Mesothelial cell of epicardium (in vitro differentiated cells): ENCODE measurements around the gene ANO7. TPM values are rescaled to one million over a fixed set of nuclear protein-coding genes. Genes with fewer than 3 reads are reported as not detected.
"Not testable (repeated sequence)": the region's sequence is repeated elsewhere in the genome, so short reads cannot be mapped to it uniquely, and the experiment has no call there.

Experiments
- DNase-seq, 2 experiments: peaks; one replicate each; pipeline ENCODE4 v3.0.0; 2021; ENCODE audit warnings: low spot score in 2 of 2; ENCODE audit not compliant: unreplicated experiment in 2 of 2
- H3K27ac Mint-ChIP-seq: 2 replicates; pipeline ENCODE4 v1.8.0; 2021; ENCODE audit warnings: mixed read lengths
- H3K27me3 Mint-ChIP-seq: 2 replicates; pipeline ENCODE4 v1.8.0; 2021; ENCODE audit warnings: low read depth, mixed read lengths
- H3K36me3 Mint-ChIP-seq: 2 replicates; pipeline ENCODE4 v1.8.0; 2021; ENCODE audit warnings: mixed read lengths
- H3K4me1 Mint-ChIP-seq: 2 replicates; pipeline ENCODE4 v1.8.0; 2021; ENCODE audit warnings: mixed read lengths
- H3K4me3 Mint-ChIP-seq: 2 replicates; pipeline ENCODE4 v1.8.0; 2021; ENCODE audit warnings: mild to moderate bottlenecking, moderate library complexity, mixed read lengths
- H3K9me3 Mint-ChIP-seq: 2 replicates; pipeline ENCODE4 v1.8.0; 2021; ENCODE audit warnings: mixed read lengths
- total RNA-seq: library from RNA; stranded (reverse); gene quantifications from 3 replicates; pipeline ENCODE4 v1.2.1, GENCODE V29; 2021
- TF ChIP-seq, protein P1 (sequence below): fragments of 200-600 bp; sonication (generic); IDR thresholded peaks from one replicate; pipeline ENCODE4 v1.5.0; 2021; ENCODE audit warnings: antibody characterized with exemption; ENCODE audit not compliant: unreplicated experiment

ANO7 gene
- total RNA-seq, 1 donor from 2014 or later: 4.5 TPM

DNA sequence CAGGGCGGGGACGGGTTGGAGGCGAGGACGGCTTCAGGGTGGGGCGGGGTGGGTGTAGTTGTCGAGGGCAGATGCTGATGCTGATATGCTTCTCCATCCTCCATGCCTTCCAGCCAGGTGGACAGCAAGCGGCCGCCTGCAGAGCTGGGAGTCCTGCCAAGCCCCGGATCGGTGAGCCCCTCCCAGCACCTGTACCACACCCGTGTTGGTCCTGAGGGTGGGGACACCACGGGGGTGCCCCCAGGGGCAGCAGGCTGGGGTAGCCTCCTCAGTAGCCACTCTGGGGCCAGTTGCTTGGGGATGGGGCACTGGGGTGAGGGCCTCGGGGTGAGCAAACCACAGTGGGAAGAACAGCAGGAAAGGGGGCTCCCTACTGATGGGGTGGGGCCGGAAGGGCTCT is 2.6 kb downstream of the ANO7 start:
- H3K36me3 Mint-ChIP-seq: no peaks in the 10 kb centered on the region
- TF ChIP-seq, protein P1, sequence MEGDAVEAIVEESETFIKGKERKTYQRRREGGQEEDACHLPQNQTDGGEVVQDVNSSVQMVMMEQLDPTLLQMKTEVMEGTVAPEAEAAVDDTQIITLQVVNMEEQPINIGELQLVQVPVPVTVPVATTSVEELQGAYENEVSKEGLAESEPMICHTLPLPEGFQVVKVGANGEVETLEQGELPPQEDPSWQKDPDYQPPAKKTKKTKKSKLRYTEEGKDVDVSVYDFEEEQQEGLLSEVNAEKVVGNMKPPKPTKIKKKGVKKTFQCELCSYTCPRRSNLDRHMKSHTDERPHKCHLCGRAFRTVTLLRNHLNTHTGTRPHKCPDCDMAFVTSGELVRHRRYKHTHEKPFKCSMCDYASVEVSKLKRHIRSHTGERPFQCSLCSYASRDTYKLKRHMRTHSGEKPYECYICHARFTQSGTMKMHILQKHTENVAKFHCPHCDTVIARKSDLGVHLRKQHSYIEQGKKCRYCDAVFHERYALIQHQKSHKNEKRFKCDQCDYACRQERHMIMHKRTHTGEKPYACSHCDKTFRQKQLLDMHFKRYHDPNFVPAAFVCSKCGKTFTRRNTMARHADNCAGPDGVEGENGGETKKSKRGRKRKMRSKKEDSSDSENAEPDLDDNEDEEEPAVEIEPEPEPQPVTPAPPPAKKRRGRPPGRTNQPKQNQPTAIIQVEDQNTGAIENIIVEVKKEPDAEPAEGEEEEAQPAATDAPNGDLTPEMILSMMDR: no peak
- no peak overlapping the region for H3K4me3 Mint-ChIP-seq
- no peak for DNase-seq
- H3K4me1 Mint-ChIP-seq: peaks cover 11% of the 10 kb centered on the region
- H3K27ac Mint-ChIP-seq: no peak overlapping the region
- H3K9me3 Mint-ChIP-seq: no peaks in the 10 kb centered on the region
- no peaks in the 10 kb centered on the region for H3K27me3 Mint-ChIP-seq

GRCh38 chr2:241193271-241193670 is 4.8 kb downstream of the ANO7 start:
- TF ChIP-seq, protein P1: no peak
- H3K4me1 Mint-ChIP-seq: peaks cover under 1% of the 10 kb centered on the region
- H3K27ac Mint-ChIP-seq: no peak overlapping the region
- H3K27me3 Mint-ChIP-seq: no peaks in the 10 kb centered on the region
- H3K36me3 Mint-ChIP-seq: no peaks in the 10 kb centered on the region
- H3K9me3 Mint-ChIP-seq: no peaks in the 10 kb centered on the region
- no peak overlapping the region for H3K4me3 Mint-ChIP-seq
- DNase-seq: no peak

GRCh38 chr2:241194811-241195210 is 6.3 kb downstream of the ANO7 start:
- TF ChIP-seq, protein P1: no peak
- Mint-ChIP-seq H3K27me3 (no peaks in the 10 kb centered on the region), H3K4me1 (no peaks in the 10 kb centered on the region), H3K9me3 (no peaks in the 10 kb centered on the region), H3K27ac (no peak overlapping the region), H3K4me3 (no peak overlapping the region), H3K36me3 (no peaks in the 10 kb centered on the region)
- no peak for DNase-seq

DNA sequence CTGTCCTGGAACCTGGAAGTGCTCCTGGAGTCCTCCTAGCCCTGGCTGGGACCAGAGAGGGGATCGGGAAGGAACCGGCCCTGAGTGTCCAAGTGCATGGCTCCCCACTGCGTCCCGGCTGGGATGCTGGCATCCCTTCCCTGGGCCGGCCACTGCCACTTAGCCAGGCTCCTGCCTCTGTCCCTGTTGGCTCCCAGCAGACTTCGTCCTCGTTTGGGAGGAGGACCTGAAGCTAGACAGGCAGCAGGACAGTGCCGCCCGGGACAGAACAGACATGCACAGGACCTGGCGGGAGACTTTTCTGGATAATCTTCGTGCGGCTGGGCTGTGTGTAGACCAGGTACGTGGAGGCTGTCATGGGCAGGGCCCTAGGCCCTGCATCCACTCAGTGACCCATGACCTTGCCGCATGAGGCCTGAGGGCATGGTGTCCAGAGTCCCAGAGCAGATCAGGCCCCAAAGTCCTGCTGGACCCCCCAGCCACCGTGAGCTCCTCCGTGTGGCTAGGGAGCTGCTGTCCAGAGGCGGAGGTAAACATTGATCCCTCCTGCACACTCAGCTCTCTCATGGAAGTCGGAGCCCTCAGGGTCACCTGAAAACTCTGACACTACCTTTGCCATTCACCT is 7.1 kb downstream of the ANO7 start:
- TF ChIP-seq, protein P1: no peak

GRCh38 chr2:241197246-241197645 is 8.8 kb downstream of the ANO7 start:
- not testable (repeated sequence) for H3K27ac Mint-ChIP-seq, H3K4me3 Mint-ChIP-seq, H3K27me3 Mint-ChIP-seq, H3K4me1 Mint-ChIP-seq, H3K9me3 Mint-ChIP-seq, DNase-seq, H3K36me3 Mint-ChIP-seq

More for the DNA sequence above, 7.1 kb downstream of the ANO7 start:
- Mint-ChIP-seq H3K4me1 (no peaks in the 10 kb centered on the region), H3K4me3 (no peak overlapping the region), H3K27me3 (no peaks in the 10 kb centered on the region), H3K36me3 (no peaks in the 10 kb centered on the region), H3K9me3 (no peaks in the 10 kb centered on the region), H3K27ac (no peak overlapping the region)
- DNase-seq: no peak

DNA sequence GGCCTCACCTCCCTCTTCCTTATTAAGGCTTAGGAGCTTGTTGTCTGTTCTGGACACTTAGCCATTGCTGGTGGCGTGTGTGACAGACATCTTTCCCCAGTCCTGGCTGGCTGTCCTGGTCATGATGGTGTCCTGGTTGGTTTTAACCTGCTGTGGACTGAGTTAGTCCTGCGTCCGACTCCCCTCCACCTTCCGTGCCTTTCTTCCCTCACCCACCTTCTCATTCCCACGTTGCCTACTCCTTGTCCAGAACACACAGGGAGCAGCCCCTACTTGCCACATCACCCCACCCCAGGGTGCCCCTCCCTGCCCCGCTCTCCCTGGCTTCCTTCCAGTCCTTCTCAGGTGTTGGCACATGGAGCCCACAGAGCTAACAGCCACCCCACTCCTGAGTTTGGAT is 9.5 kb downstream of the ANO7 start:
- no peak overlapping the region for H3K27ac Mint-ChIP-seq
- H3K36me3 Mint-ChIP-seq: no peaks in the 10 kb centered on the region
- no peak for DNase-seq
- TF ChIP-seq, protein P1: no peak
- H3K4me3 Mint-ChIP-seq: no peak overlapping the region
- no peaks in the 10 kb centered on the region for H3K4me1 Mint-ChIP-seq
- no peaks in the 10 kb centered on the region for H3K9me3 Mint-ChIP-seq
- H3K27me3 Mint-ChIP-seq: no peaks in the 10 kb centered on the region
